ENCODE results near the gene AKIRIN1.
"Not testable (repeated sequence)": the region's sequence is repeated elsewhere in the genome, so short reads cannot be mapped to it uniquely, and the experiment has no call there.

Gene AKIRIN1

DNA sequence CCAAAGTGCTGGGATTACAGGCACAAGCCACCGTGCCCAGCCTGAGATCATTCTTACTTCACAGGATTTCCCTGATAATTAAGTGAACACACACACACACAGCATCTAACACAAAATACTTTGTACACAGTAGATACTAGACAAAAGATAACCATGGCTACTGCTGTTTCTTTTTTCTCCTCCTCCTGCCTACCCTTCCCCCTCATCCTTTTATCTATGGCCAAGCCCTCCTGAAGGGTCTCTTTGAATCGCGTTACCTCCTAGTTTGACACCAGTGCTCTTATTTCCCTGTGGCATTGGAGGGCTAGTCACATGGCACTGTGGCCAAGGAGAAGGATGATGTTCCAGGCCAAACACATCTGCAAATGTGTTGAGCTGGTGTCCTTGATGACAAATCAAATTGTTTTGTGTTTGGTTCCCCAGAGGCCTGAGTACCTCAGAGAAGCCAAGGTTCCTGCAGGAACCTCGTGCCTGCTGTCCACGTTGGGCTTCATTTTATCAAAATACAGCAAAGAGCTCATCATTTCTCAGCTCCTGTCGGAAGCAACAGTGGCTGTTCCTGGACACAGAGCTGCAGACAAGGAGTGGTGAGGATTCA, 55.6 kb downstream of the AKIRIN1 start:
- no peak for DNase-seq (ENCODE audit: low read depth)

DNA sequence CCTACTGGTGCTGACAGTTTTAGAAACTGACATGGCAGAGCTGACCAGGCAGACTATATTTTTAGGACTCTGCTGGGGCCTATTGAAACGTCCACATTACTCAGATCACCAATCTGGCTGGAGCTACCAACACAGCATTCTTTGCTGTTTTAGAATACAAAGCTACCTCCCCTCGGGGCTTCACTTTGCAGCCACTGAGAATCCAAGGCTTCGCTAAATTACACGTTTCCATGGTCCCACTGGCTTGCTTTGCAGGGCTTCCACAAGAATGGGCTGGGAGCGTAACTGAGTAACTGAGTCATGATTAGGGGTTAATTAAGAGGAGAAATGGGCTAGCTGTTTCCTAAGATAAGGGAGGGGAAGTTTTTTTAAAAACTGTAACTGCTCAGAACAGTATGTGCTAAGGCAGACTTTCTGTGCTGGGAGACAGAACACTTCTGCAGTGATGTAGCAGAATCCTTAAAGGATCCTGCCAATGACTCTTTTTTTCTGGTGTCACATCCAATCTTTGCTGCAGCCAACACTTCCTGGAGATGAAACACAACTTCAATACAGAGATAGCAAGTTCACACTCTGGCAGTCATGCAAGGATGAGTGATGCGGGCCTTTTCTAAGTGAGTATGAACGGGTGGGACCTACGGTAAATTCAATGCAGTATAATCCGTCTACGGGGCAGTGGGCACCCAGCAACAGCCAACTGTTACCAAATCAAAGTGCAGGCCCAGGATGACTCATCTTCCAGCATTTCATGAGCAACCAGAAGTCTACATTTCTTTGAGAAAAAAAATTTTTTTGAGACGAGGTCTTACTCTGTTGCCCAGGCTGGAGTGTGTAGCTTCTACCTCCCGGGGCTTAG, 56.5 kb downstream of the AKIRIN1 start:
- peak; percentile 87 for DNase-seq (ENCODE audit: low read depth)

DNA sequence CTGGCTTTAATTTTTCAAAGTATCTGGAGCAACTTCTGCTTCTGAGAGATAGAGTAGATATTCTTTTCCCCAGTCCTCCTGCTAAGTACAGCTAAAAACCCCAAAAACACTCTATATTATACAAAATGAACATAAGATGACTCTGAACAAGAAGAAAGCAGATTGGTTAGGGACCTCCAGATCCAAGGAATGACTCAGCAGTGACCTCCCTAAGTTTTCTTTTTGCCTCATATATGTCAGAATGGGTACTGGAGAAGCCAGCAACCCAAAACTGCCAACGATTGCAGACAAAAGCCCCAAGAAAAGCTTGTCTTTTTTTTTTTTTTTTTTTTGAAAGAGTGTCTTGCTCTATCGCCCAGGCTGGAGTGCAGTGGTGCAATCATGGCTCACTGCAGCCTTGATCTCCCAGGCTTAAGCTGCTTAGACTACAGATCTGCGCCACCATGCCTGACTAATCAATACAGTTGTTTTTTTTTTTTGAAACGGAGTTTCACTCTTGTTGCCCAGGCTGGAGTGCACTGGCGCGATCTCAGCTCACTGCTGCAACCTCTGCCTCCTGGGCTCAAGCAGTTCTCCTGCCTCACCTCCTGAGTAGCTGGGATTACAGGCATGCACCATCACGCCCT, 57.8 kb downstream of the AKIRIN1 start:
- DNase-seq (ENCODE audit: low read depth), result no peak

DNA sequence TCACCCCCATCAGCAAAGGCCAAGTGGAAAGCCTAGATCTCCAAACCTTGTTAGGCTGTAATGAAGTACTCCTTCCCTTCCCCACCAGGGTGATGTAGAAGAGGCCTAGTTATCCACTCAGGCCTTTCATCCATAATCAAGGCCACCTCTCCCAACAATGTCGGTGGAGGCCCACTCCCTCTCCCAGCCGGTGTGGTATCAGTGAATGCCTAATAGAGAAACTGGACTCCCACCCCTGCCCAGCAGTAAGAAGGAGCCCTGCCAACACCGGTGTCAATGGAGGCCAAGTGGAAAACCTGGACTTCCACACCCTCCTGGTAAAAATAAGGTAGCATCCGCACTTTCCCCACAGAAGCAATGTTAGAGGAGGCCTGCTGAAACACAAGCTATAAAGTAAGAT, 58.9 kb downstream of the AKIRIN1 start:
- DNase-seq (ENCODE audit: low read depth), result no peak

DNA sequence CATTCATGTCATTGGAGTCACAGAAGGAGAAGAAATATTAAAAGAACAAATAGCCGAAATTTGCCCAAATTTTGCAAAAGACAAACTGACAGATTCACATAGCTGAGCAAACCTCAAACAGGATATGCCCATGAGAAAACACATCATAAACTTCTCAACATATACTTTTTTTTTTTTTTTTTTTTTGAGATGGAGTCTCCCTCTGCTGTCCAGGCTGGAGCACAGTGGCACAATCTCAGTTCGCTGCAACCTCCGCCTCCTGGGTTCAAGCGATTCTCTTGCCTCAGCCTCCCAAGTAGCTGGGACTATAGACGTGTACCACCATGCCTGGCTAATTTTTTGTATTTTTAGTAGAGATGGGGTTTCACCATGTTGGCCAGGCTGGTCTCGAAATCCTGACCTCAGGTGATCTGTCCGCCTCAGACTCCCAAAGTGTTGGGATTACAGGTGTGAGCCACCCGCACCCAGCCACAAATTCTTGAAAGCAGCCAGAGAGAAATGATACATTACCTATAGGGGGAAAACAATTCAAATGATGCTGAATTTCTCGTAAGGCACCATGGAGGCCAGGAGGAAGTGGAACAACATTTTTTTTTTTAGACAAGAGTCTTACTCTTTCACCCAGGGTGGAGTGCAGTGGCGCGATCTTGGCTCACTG, 60.2 kb downstream of the AKIRIN1 start:
- not testable (repeated sequence) for DNase-seq (ENCODE audit: low read depth)

DNA sequence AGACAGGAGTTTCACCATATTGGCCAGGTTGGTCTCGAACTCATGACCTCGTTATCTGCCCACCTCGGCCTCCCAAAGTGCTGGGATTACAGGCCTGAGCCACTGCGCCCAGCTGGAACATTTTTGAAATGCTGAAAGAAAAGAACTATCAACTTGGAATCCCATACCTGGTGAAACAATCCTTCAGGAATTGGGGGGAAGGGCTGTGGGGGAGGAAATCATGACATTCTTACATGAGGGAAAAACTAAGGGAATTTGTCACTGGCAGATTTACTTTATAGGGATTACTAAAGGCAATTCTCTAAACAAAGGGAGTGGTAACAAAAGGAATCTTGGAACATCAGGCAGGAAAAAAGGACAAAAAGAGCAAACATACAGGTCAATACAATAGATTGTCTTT, 60.9 kb downstream of the AKIRIN1 start:
- no peak for DNase-seq (ENCODE audit: low read depth)

DNA sequence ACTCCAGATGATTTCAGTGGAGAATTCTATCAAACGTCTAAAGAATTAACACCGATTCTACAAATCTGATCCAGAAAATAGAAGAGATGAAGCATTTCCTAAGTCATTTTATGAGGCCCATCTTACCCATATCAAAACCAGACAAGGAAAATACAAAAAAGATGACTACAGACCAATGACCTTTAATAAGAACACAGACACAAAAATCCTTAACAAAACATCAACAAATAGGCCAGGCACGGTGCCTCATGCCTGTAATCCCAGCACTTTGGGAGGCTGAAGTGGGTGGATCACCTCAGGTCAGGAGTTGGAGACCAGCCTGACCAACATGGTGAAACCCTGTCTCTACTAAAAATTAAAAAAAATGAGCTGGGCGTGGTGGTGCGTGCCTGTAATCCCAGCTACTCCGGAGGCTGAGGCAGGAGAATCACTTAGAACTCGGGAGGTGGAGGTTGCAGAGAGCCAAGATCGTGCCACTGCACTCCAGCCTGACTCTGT, 64.2 kb downstream of the AKIRIN1 start:
- not testable (repeated sequence) for DNase-seq (ENCODE audit: low read depth)
